Measurements from ENCODE around the gene LRRC3C.

The LRRC3C gene

DNA sequence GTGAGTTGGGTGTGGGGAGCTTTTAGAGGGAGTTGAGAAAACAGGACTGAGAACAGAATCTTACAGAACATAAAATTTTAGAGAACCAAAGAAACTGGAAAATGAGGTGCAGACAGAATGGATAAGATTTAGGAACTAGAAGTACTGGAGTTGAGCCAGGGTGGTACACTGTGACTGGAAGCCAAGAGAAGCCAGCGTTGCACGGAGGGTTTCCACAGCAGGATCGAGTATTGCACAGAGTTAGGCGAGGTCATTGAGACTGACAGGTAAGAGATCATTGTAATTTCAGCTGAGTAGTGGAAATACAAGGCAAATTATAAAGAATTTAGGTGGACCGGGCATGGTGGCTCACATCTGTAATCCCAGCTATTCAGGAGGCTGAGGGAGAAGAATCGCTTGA is 41.8 kb downstream of the LRRC3C start:
- peaks cover 0 to 32% of the 10 kb centered on the region in 2 donors for H3K27me3 ChIP-seq
- intact Hi-C loops (cut with DNase I; ENCODE audit: low total_unique reads): no loop called here

DNA sequence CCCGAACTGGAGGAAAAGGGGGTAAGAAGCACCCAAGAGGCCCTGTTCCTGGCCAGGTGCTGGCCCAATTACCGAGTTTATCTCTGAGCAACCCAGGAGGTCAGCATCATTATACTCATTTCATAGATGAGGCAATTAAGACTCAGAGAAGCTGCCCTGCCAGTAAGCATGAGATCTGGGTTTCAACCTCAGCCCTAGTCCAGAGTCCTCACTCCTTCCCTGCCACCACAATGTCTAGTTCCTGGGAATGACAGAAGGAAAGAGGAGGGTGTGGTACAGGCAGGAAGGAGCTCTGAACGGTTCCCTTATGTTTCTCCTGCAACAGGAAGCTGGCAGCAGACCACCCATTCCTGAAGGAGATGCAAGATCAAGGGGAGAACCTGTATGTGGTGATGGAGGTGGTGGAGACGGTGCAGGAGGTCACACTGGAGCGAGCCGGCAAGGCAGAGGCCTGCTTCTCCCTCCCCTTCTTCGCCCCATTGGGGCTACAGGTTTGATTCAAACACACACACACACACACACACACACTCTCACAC is 42.7 kb downstream of the LRRC3C start:
- no peak for DNase-seq
- Histone ChIP-seq H3K27ac (no peak overlapping the region), H3K36me3 (no peaks in the 10 kb centered on the region), H3K27me3 (peaks cover 0 to 35% of the 10 kb centered on the region in 2 donors), H3K4me1 (no peaks in the 10 kb centered on the region), H3K9me3 (no peaks in the 10 kb centered on the region), H3K4me3 (no peak overlapping the region)
- intact Hi-C loops (cut with DNase I; ENCODE audit: low total_unique reads): loop anchor here (10.0 kb wide), 1 partner anchor 215 kb away; no protein-coding TSS in a partner anchor
- TF ChIP-seq, protein P1, sequence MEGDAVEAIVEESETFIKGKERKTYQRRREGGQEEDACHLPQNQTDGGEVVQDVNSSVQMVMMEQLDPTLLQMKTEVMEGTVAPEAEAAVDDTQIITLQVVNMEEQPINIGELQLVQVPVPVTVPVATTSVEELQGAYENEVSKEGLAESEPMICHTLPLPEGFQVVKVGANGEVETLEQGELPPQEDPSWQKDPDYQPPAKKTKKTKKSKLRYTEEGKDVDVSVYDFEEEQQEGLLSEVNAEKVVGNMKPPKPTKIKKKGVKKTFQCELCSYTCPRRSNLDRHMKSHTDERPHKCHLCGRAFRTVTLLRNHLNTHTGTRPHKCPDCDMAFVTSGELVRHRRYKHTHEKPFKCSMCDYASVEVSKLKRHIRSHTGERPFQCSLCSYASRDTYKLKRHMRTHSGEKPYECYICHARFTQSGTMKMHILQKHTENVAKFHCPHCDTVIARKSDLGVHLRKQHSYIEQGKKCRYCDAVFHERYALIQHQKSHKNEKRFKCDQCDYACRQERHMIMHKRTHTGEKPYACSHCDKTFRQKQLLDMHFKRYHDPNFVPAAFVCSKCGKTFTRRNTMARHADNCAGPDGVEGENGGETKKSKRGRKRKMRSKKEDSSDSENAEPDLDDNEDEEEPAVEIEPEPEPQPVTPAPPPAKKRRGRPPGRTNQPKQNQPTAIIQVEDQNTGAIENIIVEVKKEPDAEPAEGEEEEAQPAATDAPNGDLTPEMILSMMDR (IDR thresholded peaks at IDR 0.05): no peak

More for the DNA sequence above, 41.8 kb downstream of the LRRC3C start:
- H3K4me3 ChIP-seq: no peak overlapping the region
- H3K36me3 ChIP-seq: no peaks in the 10 kb centered on the region
- no peak for DNase-seq
- H3K9me3 ChIP-seq: no peaks in the 10 kb centered on the region
- H3K4me1 ChIP-seq: no peaks in the 10 kb centered on the region
- H3K27ac ChIP-seq: no peak overlapping the region
- TF ChIP-seq, protein P1 (IDR thresholded peaks at IDR 0.05): no peak

DNA sequence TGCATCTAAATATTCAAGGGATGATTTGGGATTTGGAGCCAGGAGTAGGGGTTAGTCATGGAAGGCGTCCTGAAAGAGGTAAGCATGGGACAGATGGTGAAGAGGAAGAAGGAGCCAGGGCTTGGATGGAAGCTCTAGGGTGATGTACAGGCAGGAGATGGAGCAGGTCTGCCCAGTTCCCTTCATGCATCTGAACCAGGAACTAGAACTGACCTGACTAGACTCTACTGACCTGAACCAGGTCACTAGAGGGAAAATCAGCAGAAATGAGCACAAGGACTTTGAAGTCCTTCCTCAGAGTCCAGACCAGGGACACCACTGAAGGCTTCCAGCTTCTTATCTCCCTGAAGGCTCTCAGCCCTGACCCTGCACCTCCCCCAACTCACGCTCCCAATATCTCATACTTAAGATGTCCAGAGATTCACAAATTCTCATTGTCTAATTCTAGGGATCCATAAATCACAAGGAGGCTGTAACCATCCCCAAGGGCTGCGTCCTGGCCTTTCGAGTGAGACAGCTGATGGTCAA is 43.6 kb downstream of the LRRC3C start:
- TF ChIP-seq, protein P1 (IDR thresholded peaks at IDR 0.05): no peak
- intact Hi-C loops (cut with DNase I; ENCODE audit: low total_unique reads): loop anchor here (10.0 kb wide), 1 partner anchor 216 kb away; no protein-coding TSS in a partner anchor
- Histone ChIP-seq H3K4me3 (no peak overlapping the region), H3K4me1 (no peaks in the 10 kb centered on the region), H3K36me3 (no peaks in the 10 kb centered on the region), H3K27me3 (peaks cover 0 to 35% of the 10 kb centered on the region in 2 donors), H3K9me3 (no peaks in the 10 kb centered on the region), H3K27ac (no peak overlapping the region)
- DNase-seq: no peak

DNA sequence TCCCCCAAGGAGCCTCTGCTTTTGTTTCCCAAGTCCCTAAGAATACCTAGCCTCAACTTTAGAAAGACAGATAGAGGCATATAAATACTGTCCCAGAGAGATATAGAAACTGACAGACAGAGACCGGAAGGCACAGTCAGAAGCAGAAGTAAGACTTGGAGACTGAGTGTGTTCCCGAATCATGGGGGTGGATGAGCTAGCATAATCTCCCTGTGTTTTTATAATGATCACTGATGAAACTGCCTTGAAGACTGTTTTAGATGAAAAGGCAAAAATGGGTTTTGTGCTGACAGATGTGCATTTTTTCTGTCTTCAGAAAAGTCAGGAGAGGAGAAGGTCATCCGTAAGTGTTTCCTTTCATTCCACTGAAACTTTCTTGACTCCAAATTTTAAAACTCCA is 44.7 kb downstream of the LRRC3C start:
- intact Hi-C loops (cut with DNase I; ENCODE audit: low total_unique reads): loop anchor here (10.0 kb wide), 1 partner anchor 217 kb away; no protein-coding TSS in a partner anchor
- no peaks in the 10 kb centered on the region for H3K9me3 ChIP-seq
- H3K27ac ChIP-seq: no peak overlapping the region
- no peak for DNase-seq
- H3K4me1 ChIP-seq: no peaks in the 10 kb centered on the region
- no peaks in the 10 kb centered on the region for H3K36me3 ChIP-seq
- TF ChIP-seq, protein P1 (IDR thresholded peaks at IDR 0.05): no peak
- H3K27me3 ChIP-seq: peaks cover 0 to 42% of the 10 kb centered on the region in 2 donors
- H3K4me3 ChIP-seq: no peak overlapping the region

DNA sequence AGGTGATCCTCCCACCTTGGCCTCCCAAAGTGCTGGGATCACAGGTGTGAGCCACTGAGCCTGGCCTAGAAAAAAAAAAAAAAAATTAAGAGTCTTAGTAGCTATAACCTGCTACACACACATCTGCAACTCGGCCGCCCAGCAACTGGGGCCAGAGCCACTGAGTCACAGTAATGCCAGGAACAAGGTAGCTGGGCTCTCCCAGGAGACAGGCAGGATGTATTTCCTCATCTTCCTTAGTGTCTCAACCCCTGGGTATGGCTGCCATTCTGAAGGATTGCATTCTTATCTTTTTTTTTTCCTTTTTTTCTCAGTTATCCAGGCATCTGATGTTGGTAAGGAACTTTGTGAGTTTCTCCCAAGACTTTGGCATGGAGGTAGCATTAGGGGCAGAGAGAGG is 46.0 kb downstream of the LRRC3C start:
- Histone ChIP-seq H3K27me3 (peaks cover 0 to 48% of the 10 kb centered on the region in 2 donors), H3K4me3 (no peak overlapping the region), H3K9me3 (no peaks in the 10 kb centered on the region), H3K27ac (no peak overlapping the region), H3K4me1 (no peaks in the 10 kb centered on the region), H3K36me3 (no peaks in the 10 kb centered on the region)
- intact Hi-C loops (cut with DNase I; ENCODE audit: low total_unique reads): loop anchor here (10.0 kb wide), 1 partner anchor 219 kb away; no protein-coding TSS in a partner anchor
- DNase-seq: no peak
- TF ChIP-seq, protein P1 (IDR thresholded peaks at IDR 0.05): no peak
